Trophoblast cell (in vitro differentiated cells and primary cell): ENCODE measurements around the gene ADAMTS14.

Source experiments
- DNase-seq, 2 donors: peaks; one replicate each; pipeline ENCODE4 v3.0.0-alpha.2; 2016
- H2AFZ ChIP-seq: 2 replicates; pipeline ENCODE4 v1.6.1; 2013; ENCODE audit warnings: low read length, moderate library complexity, mild to moderate bottlenecking; ENCODE audit not compliant: insufficient read depth, poor library complexity
- H2AK5ac ChIP-seq: 2 replicates; pipeline ENCODE4 v1.6.1; 2013; ENCODE audit warnings: mild to moderate bottlenecking, low read length
- H2BK120ac ChIP-seq: 2 replicates; pipeline ENCODE4 v1.6.1; 2013; ENCODE audit warnings: low read length, mild to moderate bottlenecking, moderate library complexity; ENCODE audit not compliant: insufficient read depth, poor library complexity
- H2BK12ac ChIP-seq: 2 replicates; pipeline ENCODE4 v1.6.1; 2013; ENCODE audit warnings: mild to moderate bottlenecking, low read length, moderate library complexity
- H2BK5ac ChIP-seq: 2 replicates; pipeline ENCODE4 v1.6.1; 2013; ENCODE audit warnings: low read length, low read depth, moderate library complexity, mild to moderate bottlenecking; ENCODE audit not compliant: poor library complexity
- H3K14ac ChIP-seq: 2 replicates; pipeline ENCODE4 v1.6.1; 2013; ENCODE audit warnings: mild to moderate bottlenecking, low read length
- H3K18ac ChIP-seq: 2 replicates; pipeline ENCODE4 v1.6.1; 2013; ENCODE audit warnings: mild to moderate bottlenecking, low read length
- H3K23ac ChIP-seq: 2 replicates; pipeline ENCODE4 v1.6.1; 2013; ENCODE audit warnings: low read length
- H3K27ac ChIP-seq: 2 replicates; pipeline ENCODE4 v1.5.1; 2013; ENCODE audit warnings: low read depth, mild to moderate bottlenecking, inconsistent platforms, low read length, moderate library complexity
- H3K27me3 ChIP-seq: 2 replicates; pipeline ENCODE4 v1.6.1; 2013; ENCODE audit warnings: inconsistent platforms, mild to moderate bottlenecking, low read length, moderate library complexity; ENCODE audit not compliant: insufficient read depth
- H3K36me3 ChIP-seq, 2 experiments: 1 replicate in 1 of 2; 2 replicates in 1 of 2; pipeline ENCODE4 v1.6.1; 2013; ENCODE audit warnings: low read length in 2 of 2, mild to moderate bottlenecking in 2 of 2, moderate library complexity in 1 of 2; ENCODE audit not compliant: insufficient read depth in 2 of 2, control insufficient read depth in 1 of 2
- H3K4ac ChIP-seq: 2 replicates; pipeline ENCODE4 v1.6.1; 2013; ENCODE audit warnings: low read depth, mild to moderate bottlenecking, low read length, moderate library complexity
- H3K4me1 ChIP-seq, 2 experiments: 1 replicate in 1 of 2; 2 replicates in 1 of 2; pipeline ENCODE4 v1.6.1; 2013; ENCODE audit warnings: low read length in 2 of 2, mild to moderate bottlenecking in 2 of 2, moderate library complexity in 1 of 2; ENCODE audit not compliant: insufficient read depth in 2 of 2, control insufficient read depth in 1 of 2
- H3K4me2 ChIP-seq: 2 replicates; pipeline ENCODE4 v1.6.1; 2013; ENCODE audit warnings: inconsistent platforms, mild to moderate bottlenecking, low read length, moderate library complexity
- H3K4me3 ChIP-seq: 2 replicates; pipeline ENCODE4 v1.5.1; 2013; ENCODE audit warnings: mild to moderate bottlenecking, low read depth, low read length, inconsistent platforms
- H3K79me1 ChIP-seq: one replicate; pipeline ENCODE4 v1.6.1; 2013; ENCODE audit warnings: low read length
- H3K79me2 ChIP-seq: 2 replicates; pipeline ENCODE4 v1.6.1; 2013; ENCODE audit warnings: low read length, mild to moderate bottlenecking; ENCODE audit not compliant: control insufficient read depth, insufficient read depth, poor library complexity
- H3K9ac ChIP-seq: 2 replicates; pipeline ENCODE4 v1.6.1; 2013; ENCODE audit warnings: mild to moderate bottlenecking, low read length
- H3K9me3 ChIP-seq: 2 replicates; pipeline ENCODE4 v1.6.1; 2013; ENCODE audit warnings: low read depth, mild to moderate bottlenecking, control low read depth, inconsistent platforms, low read length; ENCODE audit not compliant: insufficient read depth
- H4K12ac ChIP-seq: 2 replicates; pipeline ENCODE4 v1.6.1; 2013; ENCODE audit warnings: low read depth, mild to moderate bottlenecking, low read length, moderate library complexity
- H4K8ac ChIP-seq: 2 replicates; pipeline ENCODE4 v1.6.1; 2013; ENCODE audit warnings: low read depth, mild to moderate bottlenecking, low read length, moderate library complexity
- H4K91ac ChIP-seq: one replicate; pipeline ENCODE4 v1.6.1; 2013; ENCODE audit warnings: low read depth, mild to moderate bottlenecking, low read length, moderate library complexity
- WGBS: extraction: QIAGEN DNeasy Blood & Tissue Kit; methylation state at CpG from one replicate; pipeline ENCODE4 v1.1.7; 2013; ENCODE audit warnings: missing lambda C conversion rate; ENCODE audit not compliant: insufficient read length, insufficient coverage; ENCODE audit errors: extremely low coverage; 5-methylcytosine and 5-hydroxymethylcytosine counted together

The ADAMTS14 gene

DNA sequence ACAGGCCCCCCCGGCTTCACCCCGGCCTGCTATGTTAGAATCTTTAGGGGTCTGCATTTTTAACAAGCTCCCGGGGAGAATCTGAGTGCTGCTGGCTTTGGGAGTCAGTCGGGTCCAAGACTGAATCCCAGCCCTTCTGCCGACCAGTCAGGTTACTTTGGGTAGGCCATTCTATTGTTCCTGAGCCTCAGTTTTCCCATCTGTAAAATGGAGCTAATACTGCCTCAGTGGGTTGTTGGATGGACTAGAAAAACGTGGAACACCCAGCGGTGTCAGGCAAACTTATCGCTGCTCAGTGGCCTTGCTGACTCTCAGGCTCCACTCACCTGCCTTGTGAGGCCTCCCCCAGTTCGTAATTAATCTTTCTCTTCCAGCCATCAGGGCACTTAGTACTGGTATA is 101.2 kb downstream of the ADAMTS14 start:
- no peak overlapping the region for H4K91ac ChIP-seq
- WGBS: no CpG with 5 or more reads among the region's 9 CpGs
- H3K27ac ChIP-seq: no peak overlapping the region
- no peak overlapping the region for H3K23ac ChIP-seq
- no peaks in the 10 kb centered on the region for H3K9me3 ChIP-seq
- no peak overlapping the region for H2BK12ac ChIP-seq
- no peak overlapping the region for H4K12ac ChIP-seq
- H3K18ac ChIP-seq: no peak overlapping the region
- H3K79me1 ChIP-seq: no peaks in the 10 kb centered on the region
- no peak overlapping the region for H3K4ac ChIP-seq
- no peak overlapping the region for H3K9ac ChIP-seq
- H2BK5ac ChIP-seq: no peak overlapping the region
- no peak for DNase-seq
- no peak overlapping the region for H4K8ac ChIP-seq
- H3K4me2 ChIP-seq: no peak overlapping the region
- H3K4me3 ChIP-seq: no peak overlapping the region
- H2AFZ ChIP-seq: no peak overlapping the region
- H3K4me1 ChIP-seq: no peaks in the 10 kb centered on the region
- H3K27me3 ChIP-seq: no peaks in the 10 kb centered on the region
- no peak overlapping the region for H3K14ac ChIP-seq
- no peaks in the 10 kb centered on the region for H3K79me2 ChIP-seq
- no peaks in the 10 kb centered on the region for H3K36me3 ChIP-seq
- H2AK5ac ChIP-seq: no peak overlapping the region
- no peak overlapping the region for H2BK120ac ChIP-seq

DNA sequence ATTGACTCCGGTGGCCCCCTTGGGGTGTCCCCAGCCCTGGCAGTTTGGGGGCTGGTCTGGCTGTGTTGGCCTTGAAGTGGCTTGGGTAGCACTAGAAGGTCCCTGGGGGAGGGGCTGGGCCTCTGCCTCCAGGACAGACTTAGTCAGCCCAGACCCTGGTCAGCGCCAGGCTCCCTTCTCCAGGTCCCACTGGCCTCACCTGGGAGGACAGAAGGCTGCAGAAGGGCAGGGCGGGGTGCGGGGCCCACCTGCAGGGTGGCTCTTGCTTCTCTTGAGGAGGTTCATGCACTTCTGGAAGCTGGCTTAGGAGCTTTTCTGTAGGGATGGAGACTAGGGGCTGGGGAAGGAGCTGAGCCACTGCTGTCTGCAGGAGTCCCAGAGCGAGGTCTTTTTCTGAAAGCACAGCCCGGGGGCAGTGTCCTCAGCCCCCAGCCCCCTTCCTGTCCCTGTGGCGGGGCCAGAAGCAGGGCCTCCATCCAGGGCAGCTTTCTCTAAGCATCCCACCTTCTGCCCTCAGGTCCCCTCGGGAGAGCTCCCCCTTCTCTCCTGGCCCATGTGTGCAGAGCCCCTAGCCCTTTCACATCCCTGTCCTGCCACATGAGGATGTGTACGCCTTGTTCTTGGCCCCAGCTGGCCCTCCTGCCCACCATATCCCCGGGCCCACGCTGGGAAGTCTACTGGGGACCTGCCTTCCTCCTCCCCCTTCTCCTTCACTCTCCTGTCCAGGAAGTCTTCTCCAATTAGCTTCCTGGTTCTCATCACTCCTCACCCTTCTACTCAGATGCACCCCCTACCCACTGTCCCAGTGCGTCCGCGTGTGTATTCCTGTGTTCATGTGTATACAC is 101.9 kb downstream of the ADAMTS14 start:
- Histone ChIP-seq H3K23ac (no peak overlapping the region), H3K27ac (no peak overlapping the region), H2BK120ac (no peak overlapping the region), H3K4me2 (no peak overlapping the region), H3K27me3 (no peaks in the 10 kb centered on the region), H3K79me1 (no peaks in the 10 kb centered on the region), H4K91ac (no peak overlapping the region), H3K14ac (no peak overlapping the region), H3K9ac (no peak overlapping the region), H2BK5ac (no peak overlapping the region), H4K8ac (no peak overlapping the region), H3K18ac (no peak overlapping the region), H3K4me1 (no peaks in the 10 kb centered on the region), H3K4ac (no peak overlapping the region), H3K4me3 (no peak overlapping the region), H2BK12ac (no peak overlapping the region), H3K79me2 (no peaks in the 10 kb centered on the region), H2AFZ (no peak overlapping the region), H3K36me3 (no peaks in the 10 kb centered on the region), H3K9me3 (no peaks in the 10 kb centered on the region), H2AK5ac (no peak overlapping the region), H4K12ac (no peak overlapping the region)
- no CpG with 5 or more reads among the region's 14 CpGs for WGBS
- no peak for DNase-seq

DNA sequence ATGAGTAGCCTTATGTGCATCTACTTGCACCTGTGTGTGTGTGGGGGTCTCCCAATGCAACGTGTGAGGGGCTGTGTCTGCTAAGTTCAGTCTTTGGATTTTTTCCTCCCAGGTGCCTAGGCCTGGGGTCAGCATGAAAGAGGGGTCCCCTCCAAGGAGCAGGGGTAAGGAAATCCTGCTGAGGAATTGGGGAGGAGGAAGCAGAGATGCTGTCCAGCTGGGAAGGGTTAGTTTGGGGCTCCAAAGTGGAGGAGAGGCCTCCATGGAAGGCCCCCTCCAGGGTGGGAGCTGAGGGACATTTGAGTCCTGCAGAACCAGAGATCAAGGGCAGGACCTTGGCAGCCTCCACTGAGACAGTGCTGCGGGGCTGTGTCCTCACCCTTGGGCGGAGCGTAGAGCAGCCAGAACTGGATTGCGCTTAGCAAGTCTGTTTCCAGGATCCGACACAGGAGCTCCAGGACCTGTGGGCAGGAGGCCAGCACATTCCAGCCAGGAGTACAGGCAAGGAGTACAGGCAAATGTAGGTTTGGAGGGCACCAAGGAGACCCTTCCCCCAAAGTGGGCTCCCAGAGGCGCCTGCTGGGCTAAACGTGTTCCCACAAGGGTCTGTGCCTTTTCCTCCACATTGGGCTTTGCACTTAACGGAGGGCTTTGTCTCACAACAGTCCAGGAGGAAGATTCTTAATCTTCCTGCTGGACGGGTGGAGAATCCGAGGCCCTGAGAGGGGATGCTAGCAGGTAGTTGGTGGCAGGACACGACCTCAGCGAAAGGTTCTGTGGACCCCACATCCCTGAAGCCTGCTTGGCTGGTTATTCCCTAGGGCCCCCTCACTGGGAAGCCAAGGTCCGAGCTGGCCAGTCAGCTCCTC is 102.7 kb downstream of the ADAMTS14 start:
- Histone ChIP-seq H3K27ac (no peak overlapping the region), H3K4me1 (no peaks in the 10 kb centered on the region), H3K9me3 (no peaks in the 10 kb centered on the region), H3K23ac (no peak overlapping the region), H3K4ac (no peak overlapping the region), H3K27me3 (no peaks in the 10 kb centered on the region), H2AK5ac (no peak overlapping the region), H3K4me2 (no peak overlapping the region), H2BK12ac (no peak overlapping the region), H3K4me3 (no peak overlapping the region), H3K36me3 (no peaks in the 10 kb centered on the region), H3K79me2 (no peaks in the 10 kb centered on the region), H4K12ac (no peak overlapping the region), H2BK5ac (no peak overlapping the region), H4K8ac (no peak overlapping the region), H3K18ac (no peak overlapping the region), H3K14ac (no peak overlapping the region), H3K79me1 (no peaks in the 10 kb centered on the region), H4K91ac (no peak overlapping the region), H3K9ac (no peak overlapping the region), H2BK120ac (no peak overlapping the region), H2AFZ (no peak overlapping the region)
- WGBS: no CpG with 5 or more reads among the region's 14 CpGs
- no peak for DNase-seq

DNA sequence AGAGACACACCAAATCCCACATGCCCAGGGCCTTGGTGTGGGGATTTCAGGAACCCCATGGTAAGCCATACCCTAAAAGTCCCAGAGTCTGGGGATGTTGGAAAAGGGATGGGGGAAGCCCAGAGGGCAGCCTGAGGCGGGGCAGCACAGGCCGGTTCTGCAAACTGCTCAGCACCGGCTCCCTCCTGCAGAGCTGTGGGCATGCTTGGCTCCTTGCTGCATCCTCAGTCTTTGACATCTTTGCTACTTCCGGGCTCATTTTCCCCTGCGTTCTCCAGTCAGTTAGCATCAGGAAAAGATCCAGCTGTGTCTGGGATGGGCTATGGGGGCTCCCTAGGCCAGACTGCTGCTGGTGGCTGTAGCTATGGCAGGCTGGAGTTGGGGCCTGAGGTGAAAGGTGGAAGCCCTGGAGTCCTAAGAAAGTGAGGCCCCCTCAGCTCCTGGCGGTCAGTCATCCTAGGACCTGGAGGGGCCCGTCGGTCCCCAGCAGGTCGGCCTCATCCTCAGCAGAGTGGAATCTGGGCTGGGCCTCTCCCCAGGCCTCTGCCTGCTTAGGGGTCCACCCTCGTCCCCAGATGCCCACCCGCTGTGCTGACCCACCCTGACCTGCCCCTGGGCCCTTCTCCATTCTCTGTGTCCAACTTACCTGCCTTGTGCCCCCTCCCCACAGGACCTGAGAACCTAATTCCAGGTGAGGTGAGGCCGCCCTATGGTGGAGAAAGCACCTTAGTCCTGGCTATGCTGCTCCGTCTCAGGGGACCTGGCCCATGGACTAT is 103.6 kb downstream of the ADAMTS14 start:
- H3K18ac ChIP-seq: no peak overlapping the region
- no peak overlapping the region for H3K27ac ChIP-seq
- H3K23ac ChIP-seq: no peak overlapping the region
- no peak overlapping the region for H2AFZ ChIP-seq
- H3K4me2 ChIP-seq: no peak overlapping the region
- no peak overlapping the region for H3K9ac ChIP-seq
- no peak for DNase-seq
- no peaks in the 10 kb centered on the region for H3K79me2 ChIP-seq
- no peaks in the 10 kb centered on the region for H3K27me3 ChIP-seq
- H2AK5ac ChIP-seq: no peak overlapping the region
- H3K4ac ChIP-seq: no peak overlapping the region
- no peaks in the 10 kb centered on the region for H3K79me1 ChIP-seq
- H4K12ac ChIP-seq: no peak overlapping the region
- H3K4me3 ChIP-seq: no peak overlapping the region
- no peak overlapping the region for H4K8ac ChIP-seq
- H4K91ac ChIP-seq: no peak overlapping the region
- no CpG with 5 or more reads among the region's 13 CpGs for WGBS
- H3K36me3 ChIP-seq: no peaks in the 10 kb centered on the region
- no peak overlapping the region for H2BK5ac ChIP-seq
- no peak overlapping the region for H3K14ac ChIP-seq
- no peak overlapping the region for H2BK120ac ChIP-seq
- H3K4me1 ChIP-seq: no peaks in the 10 kb centered on the region
- H3K9me3 ChIP-seq: no peaks in the 10 kb centered on the region
- H2BK12ac ChIP-seq: no peak overlapping the region
